ENCODE measurements around the gene SEC24D. TPM values are rescaled to one million over a fixed set of nuclear protein-coding genes. Genes with fewer than 3 reads are reported as not detected.

SEC24D gene
- polyA plus RNA-seq, 1 experiment: 80.3 TPM

GRCh38 chr4:118865091-118865708, 29.3 kb upstream of the SEC24D start:
- DNase-seq (ENCODE audit: low read depth): no peak
- POLR2A ChIA-PET: no interaction called here
- no peaks in the 10 kb centered on the region for H3K27me3 ChIP-seq (ENCODE audit: control insufficient read depth, insufficient read depth, low read length)
- H3K4me3 ChIP-seq (ENCODE audit: low read depth, low read length): no peak overlapping the region
- peak; percentile 84 for TF ChIP-seq CTCF (IDR thresholded peaks at IDR 0.05; ENCODE audit: insufficient read depth, low read depth, low read length)
- CTCF ChIA-PET: interaction anchor here (0.5 to 3.5 kb wide), 25 partner anchors 9 to 820 kb away, joined by 3 to 18 read pairs (median 4); partner anchors contain the start of genes SEC24D and SYNPO2
- no peaks in the 10 kb centered on the region for H3K36me3 ChIP-seq (ENCODE audit: control insufficient read depth, insufficient read depth, low read length)

GRCh38 chr4:118858779-118859178, 22.9 kb upstream of the SEC24D start:
- no peak for DNase-seq (ENCODE audit: low read depth)
- Histone ChIP-seq H3K4me3 (ENCODE audit: low read depth, low read length) (no peak overlapping the region), H3K27me3 (ENCODE audit: control insufficient read depth, insufficient read depth, low read length) (no peaks in the 10 kb centered on the region), H3K36me3 (ENCODE audit: control insufficient read depth, insufficient read depth, low read length) (no peaks in the 10 kb centered on the region)
- TF ChIP-seq CTCF (IDR thresholded peaks at IDR 0.05; ENCODE audit: insufficient read depth, low read depth, low read length): no peak
- CTCF ChIA-PET: no interaction called here
- POLR2A ChIA-PET: no interaction called here

GRCh38 chr4:118857760-118858159, 21.8 kb upstream of the SEC24D start:
- ChIA-PET CTCF (interaction anchor here (0.8 kb wide), 1 partner anchor 77 kb away, joined by 3 read pairs; no protein-coding TSS in a partner anchor), POLR2A (no interaction called here)
- H3K4me3 ChIP-seq (ENCODE audit: low read depth, low read length): no peak overlapping the region
- no peak for DNase-seq (ENCODE audit: low read depth)
- no peaks in the 10 kb centered on the region for H3K27me3 ChIP-seq (ENCODE audit: control insufficient read depth, insufficient read depth, low read length)
- H3K36me3 ChIP-seq (ENCODE audit: control insufficient read depth, insufficient read depth, low read length): no peaks in the 10 kb centered on the region
- no peak for TF ChIP-seq CTCF (IDR thresholded peaks at IDR 0.05; ENCODE audit: insufficient read depth, low read depth, low read length)

- ChIA-PET POLR2A (interaction anchor here (0.5 kb wide), 1 partner anchor 1304 kb away, joined by 3 read pairs; no protein-coding TSS in a partner anchor), CTCF (interaction anchor here (1.1 to 2.1 kb wide), 4 partner anchors 10 to 19 kb away, joined by 3 to 5 read pairs (median 4); no protein-coding TSS in a partner anchor)
- TF ChIP-seq CTCF (IDR thresholded peaks at IDR 0.05; ENCODE audit: insufficient read depth, low read depth, low read length): no peak
- H3K4me3 ChIP-seq (ENCODE audit: low read depth, low read length): peak overlapping the region; percentile 17
- no peak for DNase-seq (ENCODE audit: low read depth)
- H3K36me3 ChIP-seq (ENCODE audit: control insufficient read depth, insufficient read depth, low read length): no peaks in the 10 kb centered on the region
- no peaks in the 10 kb centered on the region for H3K27me3 ChIP-seq (ENCODE audit: control insufficient read depth, insufficient read depth, low read length)
These were observed 14.7 kb upstream of the SEC24D start for GRCh38 chr4:118850488-118851173.

GRCh38 chr4:118849867-118850487, 14.1 kb upstream of the SEC24D start:
- ChIA-PET CTCF (interaction anchor here (1.1 to 2.1 kb wide), 4 partner anchors 11 to 20 kb away, joined by 3 to 5 read pairs (median 4); no protein-coding TSS in a partner anchor), POLR2A (no interaction called here)
- H3K4me3 ChIP-seq (ENCODE audit: low read depth, low read length): no peak overlapping the region
- H3K27me3 ChIP-seq (ENCODE audit: control insufficient read depth, insufficient read depth, low read length): no peaks in the 10 kb centered on the region
- no peaks in the 10 kb centered on the region for H3K36me3 ChIP-seq (ENCODE audit: control insufficient read depth, insufficient read depth, low read length)
- no peak for TF ChIP-seq CTCF (IDR thresholded peaks at IDR 0.05; ENCODE audit: insufficient read depth, low read depth, low read length)
- DNase-seq (ENCODE audit: low read depth): no peak

All from BJ (cell line).